OCI-LY3 (cell line): ENCODE data around the gene LTBR.

Source experiments
- EZH2phosphoT487 ChIP-seq: fragments of 200-600 bp; shearing (Covaris generic); IDR thresholded peaks from 2 replicates; pipeline ENCODE4 v1.6.1; 2018; ENCODE audit warnings: antibody characterized with exemption, mixed run types, low read depth
- TF ChIP-seq, protein P1 (sequence below): fragments of 200-600, 300-600 bp; sonication (generic); IDR thresholded peaks from 2 replicates; pipeline ENCODE4 v1.5.1; 2014; ENCODE audit warnings: antibody characterized with exemption, low read length, low read depth

DNA sequence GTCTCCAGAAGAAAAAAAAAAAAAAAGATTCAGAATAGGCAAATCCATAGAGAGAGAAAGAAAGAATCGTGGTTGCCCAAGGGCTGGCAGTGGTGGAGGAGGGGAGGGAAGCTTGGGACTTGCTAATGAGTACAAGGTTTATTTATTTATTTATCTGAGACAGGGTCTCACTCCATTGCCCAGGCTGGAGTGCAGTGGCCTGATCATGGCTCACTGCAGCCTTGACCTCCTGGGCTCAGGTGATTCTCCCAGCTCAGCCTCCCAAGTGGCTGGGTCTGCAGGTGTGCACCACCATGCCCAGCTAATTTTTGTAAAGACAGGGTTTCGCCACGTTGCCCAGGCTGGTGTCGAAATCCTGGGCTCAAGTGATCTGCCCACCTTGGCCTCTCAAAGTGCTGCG is 32.3 kb upstream of the LTBR start:
- TF ChIP-seq, protein P1, sequence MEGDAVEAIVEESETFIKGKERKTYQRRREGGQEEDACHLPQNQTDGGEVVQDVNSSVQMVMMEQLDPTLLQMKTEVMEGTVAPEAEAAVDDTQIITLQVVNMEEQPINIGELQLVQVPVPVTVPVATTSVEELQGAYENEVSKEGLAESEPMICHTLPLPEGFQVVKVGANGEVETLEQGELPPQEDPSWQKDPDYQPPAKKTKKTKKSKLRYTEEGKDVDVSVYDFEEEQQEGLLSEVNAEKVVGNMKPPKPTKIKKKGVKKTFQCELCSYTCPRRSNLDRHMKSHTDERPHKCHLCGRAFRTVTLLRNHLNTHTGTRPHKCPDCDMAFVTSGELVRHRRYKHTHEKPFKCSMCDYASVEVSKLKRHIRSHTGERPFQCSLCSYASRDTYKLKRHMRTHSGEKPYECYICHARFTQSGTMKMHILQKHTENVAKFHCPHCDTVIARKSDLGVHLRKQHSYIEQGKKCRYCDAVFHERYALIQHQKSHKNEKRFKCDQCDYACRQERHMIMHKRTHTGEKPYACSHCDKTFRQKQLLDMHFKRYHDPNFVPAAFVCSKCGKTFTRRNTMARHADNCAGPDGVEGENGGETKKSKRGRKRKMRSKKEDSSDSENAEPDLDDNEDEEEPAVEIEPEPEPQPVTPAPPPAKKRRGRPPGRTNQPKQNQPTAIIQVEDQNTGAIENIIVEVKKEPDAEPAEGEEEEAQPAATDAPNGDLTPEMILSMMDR, result no peak
- no peak for TF ChIP-seq EZH2phosphoT487
